GM19351 (cell line): ENCODE data around the gene CEP44.

Experiments
- ATAC-seq: cut with Tn5 transposase; IDR thresholded peaks from one replicate; pipeline ENCODE4 v1.9.1; 2021; ENCODE audit warnings: mild to moderate bottlenecking, moderate library complexity; ENCODE audit not compliant: unreplicated experiment

The CEP44 gene

DNA sequence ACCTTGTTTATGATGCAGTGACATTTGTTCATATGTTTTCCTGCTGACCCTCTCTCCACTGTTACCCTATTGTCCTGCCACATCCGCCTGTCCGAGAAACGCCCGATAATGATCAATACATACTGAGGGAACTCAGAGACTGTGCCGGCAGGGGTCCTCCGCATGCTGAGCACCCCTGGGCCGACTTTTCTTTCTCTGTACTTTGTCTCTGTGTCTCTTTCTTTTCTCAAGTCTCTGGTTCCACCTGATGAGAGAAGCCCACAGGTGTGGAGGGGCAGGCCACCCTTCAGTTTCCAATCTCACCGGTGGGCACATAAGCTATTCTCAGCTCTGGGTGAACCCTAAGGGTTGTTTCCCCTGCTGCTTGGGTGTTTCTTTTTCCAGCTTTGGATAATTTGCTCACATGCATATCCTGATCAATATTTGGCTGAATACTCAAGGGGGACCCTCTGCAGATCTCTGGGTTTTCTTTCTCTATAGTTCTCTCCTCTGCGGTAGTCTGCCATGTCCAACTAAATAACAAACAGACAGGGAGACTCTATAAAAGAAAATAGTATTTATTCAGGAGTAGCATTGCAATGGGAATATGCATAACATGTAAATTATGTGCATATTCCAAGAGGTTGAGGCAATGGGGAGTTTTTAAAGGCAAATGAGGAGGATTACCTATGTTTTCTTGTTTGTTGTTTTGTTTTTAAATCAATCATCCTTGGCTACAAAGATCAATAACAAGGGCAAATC, 97.2 kb downstream of the CEP44 start:
- no peak for ATAC-seq

DNA sequence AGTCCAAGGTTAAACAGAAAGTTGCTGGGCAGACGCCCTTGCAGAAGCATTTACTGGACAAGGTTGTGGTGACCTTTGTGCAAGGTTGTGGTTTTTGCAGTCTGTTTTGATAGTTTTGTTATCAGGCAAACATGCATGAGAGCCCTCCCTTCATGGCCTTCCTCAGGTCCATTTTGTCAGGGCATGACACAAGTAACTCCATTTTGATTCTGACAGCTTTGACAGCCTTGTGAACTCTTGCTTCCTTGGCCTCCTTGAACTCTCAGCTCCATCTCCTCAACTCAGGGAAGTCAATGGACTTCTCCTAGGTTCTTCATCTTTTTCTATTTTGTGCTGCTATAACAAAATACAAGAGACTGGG, 97.7 kb downstream of the CEP44 start:
- ATAC-seq: no peak
